GM21529 (cell line): ENCODE results near the gene CUBN.

Source experiments
- ATAC-seq: cut with Tn5 transposase; IDR thresholded peaks from one replicate; pipeline ENCODE4 v1.9.1; 2021; ENCODE audit not compliant: unreplicated experiment

CUBN gene

GRCh38 chr10:16954280-16955030 is 175.2 kb downstream of the CUBN start:
- ATAC-seq, result no peak

- ATAC-seq, result no peak
Measured at GRCh38 chr10:16953270-16953669, 176.3 kb downstream of the CUBN start.

- no peak for ATAC-seq
Measured at GRCh38 chr10:16952610-16953009, 177.0 kb downstream of the CUBN start.

- no peak for ATAC-seq
Measured at GRCh38 chr10:16952080-16952479, 177.5 kb downstream of the CUBN start.

- ATAC-seq, result no peak
Measured at GRCh38 chr10:16950656-16951601, 178.7 kb downstream of the CUBN start.

GRCh38 chr10:16949816-16950215 is 179.8 kb downstream of the CUBN start:
- no peak for ATAC-seq

GRCh38 chr10:16948361-16948760 is 181.2 kb downstream of the CUBN start:
- ATAC-seq, result no peak

- no peak for ATAC-seq
Measured at GRCh38 chr10:16947069-16947468, 182.5 kb downstream of the CUBN start.

GRCh38 chr10:16945593-16945992 is 184.0 kb downstream of the CUBN start:
- no peak for ATAC-seq

- no peak for ATAC-seq
Measured at GRCh38 chr10:16944986-16945385, 184.6 kb downstream of the CUBN start.

GRCh38 chr10:16944402-16944801 is 185.2 kb downstream of the CUBN start:
- ATAC-seq, result no peak

GRCh38 chr10:16943295-16944285 is 186.0 kb downstream of the CUBN start:
- no peak for ATAC-seq

- ATAC-seq, result no peak
Measured at GRCh38 chr10:16942381-16943078, 187.1 kb downstream of the CUBN start.

- ATAC-seq, result no peak
Measured at GRCh38 chr10:16941870-16942269, 187.7 kb downstream of the CUBN start.

GRCh38 chr10:16941067-16941466 is 188.5 kb downstream of the CUBN start:
- ATAC-seq, result no peak

- ATAC-seq, result no peak
Measured at GRCh38 chr10:16938952-16939351, 190.7 kb downstream of the CUBN start.

GRCh38 chr10:16934461-16934860 is 195.2 kb downstream of the CUBN start:
- no peak for ATAC-seq

GRCh38 chr10:16933783-16934182 is 195.8 kb downstream of the CUBN start:
- no peak for ATAC-seq

- ATAC-seq, result no peak
Measured at GRCh38 chr10:16931930-16932329, 197.7 kb downstream of the CUBN start.

GRCh38 chr10:16930540-16930939 is 199.1 kb downstream of the CUBN start:
- no peak for ATAC-seq
